ENCODE measurements around the gene EFCAB14.
"Not testable (repeated sequence)": the region's sequence is repeated elsewhere in the genome, so short reads cannot be mapped to it uniquely, and the experiment has no call there.

Gene EFCAB14

GRCh38 chr1:46652321-46653100 is 66.4 kb downstream of the EFCAB14 start:
- no peak for DNase-seq

- DNase-seq = not testable (repeated sequence)
Observed at GRCh38 chr1:46651152-46651551, 67.8 kb downstream of the EFCAB14 start.

GRCh38 chr1:46650491-46650890 is 68.4 kb downstream of the EFCAB14 start:
- DNase-seq = no peak

- DNase-seq = no peak
Observed at GRCh38 chr1:46649764-46650163, 69.2 kb downstream of the EFCAB14 start.

GRCh38 chr1:46647611-46648010 is 71.3 kb downstream of the EFCAB14 start:
- no peak for DNase-seq

- DNase-seq = no peak
Observed at GRCh38 chr1:46646844-46647243, 72.1 kb downstream of the EFCAB14 start.

GRCh38 chr1:46646331-46646730 is 72.6 kb downstream of the EFCAB14 start:
- DNase-seq = no peak

- DNase-seq = no peak
Observed at GRCh38 chr1:46645815-46646214, 73.1 kb downstream of the EFCAB14 start.

- no peak for DNase-seq
Observed at GRCh38 chr1:46643368-46643775, 75.5 kb downstream of the EFCAB14 start.

GRCh38 chr1:46642115-46642680 is 76.7 kb downstream of the EFCAB14 start:
- no peak for DNase-seq

GRCh38 chr1:46639547-46639946 is 79.4 kb downstream of the EFCAB14 start:
- DNase-seq = no peak

- DNase-seq = no peak
Observed at GRCh38 chr1:46638921-46639320, 80.0 kb downstream of the EFCAB14 start.

GRCh38 chr1:46637444-46638083 is 81.3 kb downstream of the EFCAB14 start:
- no peak for DNase-seq

GRCh38 chr1:46635205-46635604 is 83.7 kb downstream of the EFCAB14 start:
- no peak for DNase-seq

- no peak for DNase-seq
Observed at GRCh38 chr1:46630719-46631118, 88.2 kb downstream of the EFCAB14 start.
